Measurements from ENCODE around the gene GMPR.
A peak's percentile ranks its signal among the peaks of the same experiment; 100 is the strongest.
"Not testable (repeated sequence)": the region's sequence is repeated elsewhere in the genome, so short reads cannot be mapped to it uniquely, and the experiment has no call there.

GMPR gene
- total RNA-seq: 0.14 to 0.72 reads per million in 2 donors

GRCh38 chr6:16238057-16238962 lies at the start of gene GMPR:
Gene GMPR, plus strand, starts transcription at chr6:16238587. Its CDS starts 107 bp downstream, at chr6:16238694.
- DNase-seq: peak; percentile 58

GRCh38 chr6:16190214-16190613 lies 48.2 kb upstream of the GMPR start:
- DNase-seq: no peak

GRCh38 chr6:16196260-16196983 lies 42.0 kb upstream of the GMPR start:
- no peak for DNase-seq

GRCh38 chr6:16196984-16197546 lies 41.3 kb upstream of the GMPR start:
- DNase-seq: no peak

GRCh38 chr6:16198061-16198705 lies 40.2 kb upstream of the GMPR start:
- no peak for DNase-seq

GRCh38 chr6:16199804-16200203 lies 38.6 kb upstream of the GMPR start:
- no peak for DNase-seq

- DNase-seq: no peak
These were observed 38.0 kb upstream of the GMPR start for GRCh38 chr6:16200321-16200883.

- no peak for DNase-seq
These were observed 36.7 kb upstream of the GMPR start for GRCh38 chr6:16201706-16202105.

GRCh38 chr6:16204653-16205376 lies 33.6 kb upstream of the GMPR start:
- DNase-seq: no peak

- no peak for DNase-seq
These were observed 32.8 kb upstream of the GMPR start for GRCh38 chr6:16205377-16206144.

GRCh38 chr6:16206595-16207037 lies 31.8 kb upstream of the GMPR start:
- DNase-seq: peak; percentile 12

- DNase-seq: no peak
These were observed 29.4 kb upstream of the GMPR start for GRCh38 chr6:16208989-16209388.

- no peak for DNase-seq
These were observed 28.8 kb upstream of the GMPR start for GRCh38 chr6:16209539-16209938.

- DNase-seq: no peak
These were observed 26.1 kb upstream of the GMPR start for GRCh38 chr6:16212276-16212675.

GRCh38 chr6:16216501-16217155 lies 21.8 kb upstream of the GMPR start:
- no peak for DNase-seq

- no peak for DNase-seq
These were observed 21.1 kb upstream of the GMPR start for GRCh38 chr6:16217156-16217721.

GRCh38 chr6:16222826-16223225 lies 15.6 kb upstream of the GMPR start:
- no peak for DNase-seq

- no peak for DNase-seq
These were observed 15.0 kb upstream of the GMPR start for GRCh38 chr6:16223362-16223761.

GRCh38 chr6:16224409-16224808 lies 14.0 kb upstream of the GMPR start:
- DNase-seq: no peak

- not testable (repeated sequence) for DNase-seq
These were observed 13.2 kb upstream of the GMPR start for GRCh38 chr6:16225062-16225731.
